Activated CD4-positive, alpha-beta T cell treated with anti-CD3 and anti-CD28 coated beads for 48 hours (primary cell): Measurements from ENCODE around the gene SLC16A10.
"Not testable (repeated sequence)": the region's sequence is repeated elsewhere in the genome, so short reads cannot be mapped to it uniquely, and the experiment has no call there.

ENCODE experiments used
- DNase-seq: peaks from one replicate; pipeline ENCODE4 v3.0.0-alpha.2; 2020

The SLC16A10 gene

DNA sequence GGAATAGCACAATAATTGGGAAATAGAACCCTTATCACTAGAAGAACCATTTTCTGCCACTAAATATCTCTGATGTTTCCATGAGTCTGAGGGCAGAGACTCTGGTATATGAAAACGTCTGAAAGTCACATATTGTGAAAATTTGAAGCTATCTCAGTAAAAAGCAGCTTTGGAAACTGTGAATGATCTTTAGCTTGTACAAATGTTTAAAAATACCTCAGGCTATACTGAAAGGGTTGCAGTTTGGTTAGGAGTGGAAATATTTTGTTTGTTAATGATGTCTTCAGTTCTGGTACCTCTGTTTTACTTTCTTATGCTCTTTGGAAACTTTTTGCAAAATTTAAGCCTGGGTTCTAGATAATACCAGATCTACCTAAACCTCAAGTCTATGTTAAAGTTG, 135.0 kb downstream of the SLC16A10 start:
- no peak for DNase-seq

DNA sequence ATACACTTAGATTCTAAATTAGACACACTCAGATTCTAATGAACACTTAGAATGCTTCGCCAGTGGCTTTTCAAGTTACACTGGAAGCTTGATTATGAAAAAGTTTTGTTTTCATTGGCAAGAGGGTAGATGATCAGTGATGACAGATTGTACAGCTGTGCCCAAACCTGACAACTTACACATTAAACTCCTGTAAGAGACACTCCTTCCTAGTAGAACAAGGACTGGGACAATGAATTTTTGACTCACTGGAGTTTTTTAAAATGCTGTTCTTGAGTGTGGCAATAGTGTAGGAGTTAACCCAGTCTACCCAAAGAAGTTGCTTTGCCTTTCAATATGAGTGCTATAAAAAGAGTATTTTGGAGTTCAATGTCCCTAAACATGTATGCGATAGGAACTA, 140.8 kb downstream of the SLC16A10 start:
- no peak for DNase-seq

DNA sequence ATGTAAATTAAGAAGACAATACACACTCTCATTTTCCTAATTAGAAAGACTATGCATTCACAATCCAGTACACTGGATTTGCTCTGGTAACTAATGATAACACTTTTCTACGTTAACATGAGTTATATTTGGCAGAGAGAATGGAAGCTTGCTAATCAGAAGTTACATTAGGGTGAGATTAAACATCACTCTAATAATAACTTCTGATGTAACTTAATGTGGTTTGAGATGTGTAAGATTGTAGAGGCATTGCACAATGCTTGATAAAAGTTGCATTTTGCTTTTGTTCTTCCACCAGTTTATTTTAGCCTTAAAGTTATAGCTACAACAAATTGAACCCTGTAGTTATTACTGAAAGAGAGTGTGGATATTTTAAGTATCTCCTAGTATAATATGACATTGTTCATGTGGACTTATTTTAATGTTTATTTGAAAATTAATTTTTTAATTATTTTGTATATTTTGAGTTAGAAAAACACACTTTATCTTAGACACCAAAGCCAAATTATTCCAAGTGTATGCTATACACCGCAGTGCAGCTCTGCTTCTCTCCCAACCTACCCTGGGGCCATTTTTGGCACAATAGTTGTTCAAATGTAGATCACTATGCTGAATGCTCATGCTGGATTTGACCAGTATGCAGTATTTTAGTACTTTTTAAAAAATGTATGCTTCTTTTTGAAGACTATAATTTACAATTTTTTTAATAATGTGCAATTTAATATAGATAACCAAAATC, 143.2 kb downstream of the SLC16A10 start:
- DNase-seq, result no peak

DNA sequence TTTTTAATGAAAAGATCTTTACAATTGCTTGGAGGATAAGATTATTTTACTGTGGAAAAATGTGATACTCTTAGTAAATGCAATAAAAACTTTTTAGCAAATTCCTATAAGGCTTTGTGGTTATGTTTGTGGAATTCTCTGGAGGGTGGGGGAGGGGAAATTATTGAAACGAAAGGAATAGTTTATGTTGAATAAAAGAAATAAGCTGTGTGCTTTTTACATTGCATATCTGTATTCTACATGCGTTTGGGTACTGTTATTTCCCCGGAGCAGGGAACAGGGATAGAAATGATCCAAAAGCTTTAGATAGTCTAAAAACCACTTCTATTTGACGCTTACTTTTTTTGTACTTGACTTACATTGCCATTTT, 143.8 kb downstream of the SLC16A10 start:
- DNase-seq, result no peak

DNA sequence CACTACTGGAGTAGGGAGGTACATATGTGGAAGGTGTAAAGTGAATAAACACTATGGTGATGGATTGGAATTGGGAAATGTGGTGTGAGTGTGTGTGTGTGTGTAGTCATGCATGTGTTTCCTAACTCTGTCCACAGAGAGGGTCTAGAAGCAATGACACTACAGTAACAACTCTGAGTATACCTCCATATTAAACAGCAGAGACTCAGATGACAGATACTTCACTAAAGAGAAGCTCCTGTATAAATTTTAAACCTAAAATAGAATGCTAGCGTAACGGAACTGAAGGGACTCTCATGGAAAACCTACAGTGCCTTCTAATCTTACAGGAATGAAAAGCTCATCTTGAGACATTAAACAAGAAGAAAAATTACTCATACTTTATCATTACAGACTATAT, 150.5 kb downstream of the SLC16A10 start:
- DNase-seq, result no peak

DNA sequence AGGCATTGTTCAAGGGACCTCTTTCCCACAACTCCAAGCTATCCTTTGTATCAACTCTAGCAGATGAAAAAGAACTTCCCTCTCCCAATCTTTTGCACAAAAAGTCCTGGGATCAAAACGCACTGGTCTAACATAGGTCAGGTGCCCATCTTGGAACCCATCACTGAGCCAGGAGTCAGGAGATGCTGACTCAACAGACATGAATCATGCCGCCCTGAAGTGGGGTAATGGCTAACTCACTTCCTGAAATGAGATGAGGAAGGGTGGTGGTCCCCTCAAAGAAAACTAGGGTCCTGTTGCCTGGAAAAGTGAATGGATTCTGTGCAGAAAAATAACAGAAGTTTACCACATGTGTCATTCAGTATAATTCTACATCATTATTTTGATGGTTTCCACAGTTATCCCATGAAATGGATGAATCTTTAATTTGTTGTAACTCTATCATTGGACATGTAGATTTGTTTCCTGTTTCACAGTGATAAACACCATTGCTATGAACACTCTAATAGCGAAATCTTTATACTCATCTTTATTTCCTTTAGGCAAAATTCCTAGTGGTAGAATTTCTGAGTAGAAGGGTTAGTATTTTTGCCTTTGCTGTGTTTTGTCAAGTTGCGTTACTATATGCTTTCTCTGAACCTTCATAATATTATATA, 151.3 kb downstream of the SLC16A10 start:
- DNase-seq, result no peak

DNA sequence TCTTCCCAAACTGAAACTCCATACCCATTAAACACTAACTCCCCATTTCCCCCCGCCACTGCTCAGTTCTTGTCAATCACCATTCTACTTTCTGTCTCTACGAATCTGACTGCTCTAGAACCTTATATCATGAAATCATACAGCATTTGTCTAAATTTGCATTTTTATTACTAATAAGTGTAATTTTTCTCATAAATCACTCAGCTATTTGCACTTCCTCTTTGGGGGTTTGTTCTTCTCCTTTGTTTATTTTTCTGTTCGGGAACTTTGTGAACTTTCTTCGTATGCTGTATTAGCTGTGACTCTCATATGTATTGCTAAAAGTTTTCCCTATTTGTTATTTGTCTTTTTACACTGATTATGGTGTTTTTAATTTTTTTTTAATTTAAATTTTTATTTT, 152.2 kb downstream of the SLC16A10 start:
- no peak for DNase-seq

DNA sequence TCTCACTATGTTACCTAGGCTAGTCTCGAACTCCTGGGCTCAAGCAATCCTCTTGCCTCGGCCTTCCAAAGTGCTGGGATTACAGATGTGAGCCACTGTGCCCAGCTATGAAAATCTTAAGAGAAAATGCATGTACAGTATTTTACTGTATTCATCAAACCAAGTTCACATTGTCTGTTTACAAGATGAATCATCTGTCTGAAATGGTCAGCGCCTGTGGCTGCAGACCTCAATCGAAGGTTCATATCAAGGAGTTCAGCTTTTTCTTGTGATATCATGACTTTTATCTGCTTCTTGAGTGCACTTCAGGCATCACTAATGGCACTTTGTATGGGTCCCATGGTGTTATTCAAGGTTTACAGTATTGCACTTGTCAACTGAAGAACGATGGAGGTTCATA, 155.1 kb downstream of the SLC16A10 start:
- no peak for DNase-seq

DNA sequence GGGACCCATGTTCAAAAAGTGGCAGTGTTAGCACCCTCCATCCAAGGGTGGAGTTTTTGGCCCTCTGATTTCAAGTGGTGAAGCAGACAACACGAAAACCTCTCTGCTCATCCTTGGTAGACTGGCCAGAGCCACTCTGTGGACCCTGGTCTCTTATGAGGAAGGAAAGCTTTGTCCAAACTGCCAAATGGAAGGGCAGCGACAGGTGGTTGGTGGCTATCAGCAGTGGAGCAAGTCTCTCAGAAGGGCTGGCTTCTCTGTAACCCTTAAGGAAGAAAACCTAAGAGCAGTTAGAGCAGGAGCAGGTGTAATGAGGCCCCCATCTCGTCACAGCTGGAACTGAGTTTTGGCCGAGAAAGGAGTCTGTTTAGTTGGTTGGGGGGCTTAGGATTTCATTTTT, 155.8 kb downstream of the SLC16A10 start:
- no peak for DNase-seq

DNA sequence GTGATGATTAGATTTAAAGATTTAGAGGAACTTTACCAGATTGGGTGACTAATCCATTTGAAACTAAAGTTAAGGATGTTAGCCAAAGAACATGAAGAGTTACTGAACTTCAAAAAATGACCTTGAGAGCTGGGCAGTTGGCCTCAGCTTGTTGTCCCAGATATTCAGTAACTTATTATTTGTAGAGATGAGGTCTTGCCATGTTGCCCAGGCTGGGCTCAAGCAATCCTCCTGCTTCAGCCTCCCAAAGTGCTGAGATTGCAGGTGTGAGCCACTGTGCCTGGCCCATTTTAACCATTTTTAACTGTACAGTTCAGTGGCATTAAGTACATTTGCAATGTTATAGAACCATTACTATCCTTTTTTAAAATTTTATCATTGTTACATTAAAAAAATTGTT, 161.5 kb downstream of the SLC16A10 start:
- no peak for DNase-seq

DNA sequence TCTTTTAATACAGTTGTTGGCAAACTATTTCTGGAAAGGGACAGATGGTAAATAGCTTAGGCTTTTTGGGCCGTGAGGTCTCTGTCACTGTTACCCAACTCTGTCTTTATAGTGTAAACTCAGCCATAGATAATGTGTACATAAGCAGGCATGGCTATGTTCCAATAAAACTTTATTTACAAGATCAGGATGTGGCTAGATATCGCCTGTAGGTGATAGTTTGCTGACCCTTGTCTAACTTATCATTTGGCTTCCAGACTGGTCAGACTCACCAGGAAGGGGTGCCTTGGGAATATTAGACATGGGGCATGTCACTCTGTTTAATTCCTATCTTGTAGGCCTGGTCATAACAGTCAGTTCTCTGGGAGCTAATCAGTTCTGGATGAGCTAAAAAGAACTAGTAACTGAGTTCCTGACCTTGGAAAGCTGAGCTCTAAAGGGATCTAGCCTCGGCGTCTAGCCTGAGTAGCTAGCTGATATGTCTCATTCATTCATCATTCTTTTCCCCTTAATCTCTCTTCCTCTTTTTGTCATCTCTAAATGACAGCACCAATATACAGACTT, 163.6 kb downstream of the SLC16A10 start:
- no peak for DNase-seq

DNA sequence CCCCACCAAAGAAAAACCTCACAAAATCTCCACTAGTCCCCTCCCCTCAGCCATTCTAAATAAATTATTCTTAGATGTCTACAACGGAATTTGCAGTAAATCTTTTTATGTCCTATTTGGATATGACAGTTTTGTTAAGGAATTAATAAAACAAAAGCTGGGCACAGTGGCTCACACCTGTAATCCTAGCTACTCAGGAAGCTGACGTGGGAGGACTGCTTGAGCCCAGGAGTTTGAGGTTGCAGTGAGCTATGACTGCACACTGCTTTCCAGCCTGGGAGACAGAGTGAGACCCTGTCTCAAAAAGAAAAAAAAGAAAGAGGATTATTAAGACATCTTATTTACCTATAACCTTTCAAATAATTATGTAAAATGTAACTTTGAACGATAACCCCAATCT, 165.4 kb downstream of the SLC16A10 start:
- DNase-seq, result no peak

DNA sequence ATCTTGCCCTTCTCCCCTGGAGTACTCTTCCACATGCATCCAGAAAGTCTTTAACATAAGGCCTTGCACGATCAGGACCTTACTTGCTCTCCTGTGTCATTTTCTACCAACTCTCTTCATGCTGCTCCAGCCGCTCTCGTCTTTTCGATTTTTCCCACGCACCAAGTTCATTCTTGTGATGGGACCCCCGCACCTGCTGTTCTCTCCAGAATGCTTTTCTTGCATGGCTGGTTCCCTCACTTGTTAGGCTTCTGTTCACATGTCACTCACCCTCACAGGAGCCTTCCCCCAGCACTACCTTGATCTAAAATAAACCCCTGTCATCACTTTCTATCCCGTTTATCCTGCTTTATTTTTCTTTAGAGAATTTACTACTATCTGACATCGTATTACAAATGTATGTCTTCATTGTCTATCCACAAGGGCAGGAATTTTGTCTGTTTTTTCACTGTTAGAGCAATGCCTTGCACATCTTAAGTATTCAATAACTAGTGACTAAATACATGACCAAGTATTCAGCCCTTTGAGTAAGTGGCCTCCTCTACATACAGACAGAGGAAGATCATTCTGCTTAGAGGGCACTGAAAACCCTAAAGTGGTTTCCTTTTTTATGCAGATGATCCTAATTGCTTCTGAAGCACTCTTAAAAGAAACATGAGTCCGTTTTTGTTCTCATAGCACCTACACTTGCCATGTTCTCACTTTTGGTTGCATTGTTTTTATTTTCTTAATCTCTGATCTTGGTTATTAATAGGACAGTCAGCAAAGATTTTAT, 166.9 kb downstream of the SLC16A10 start:
- DNase-seq, result no peak

DNA sequence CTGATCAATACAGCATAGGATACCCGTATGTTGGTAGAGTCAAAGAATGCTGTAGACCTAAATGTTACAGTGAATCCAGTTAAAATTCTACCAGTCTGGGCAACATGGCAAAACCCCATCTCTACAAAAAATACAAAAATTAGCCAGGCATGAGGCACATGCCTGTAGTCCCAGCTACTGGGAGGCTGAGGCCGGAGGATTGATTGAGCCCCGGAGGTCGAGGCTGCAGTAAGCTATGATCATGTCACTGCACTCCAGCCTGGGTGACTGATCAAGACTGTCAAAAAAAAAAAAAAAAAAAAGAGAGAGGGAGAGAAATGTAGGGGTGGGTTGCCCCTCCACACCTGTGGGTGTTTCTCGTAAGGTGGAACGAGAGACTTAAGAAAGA, 167.5 kb downstream of the SLC16A10 start:
- no peak for DNase-seq

DNA sequence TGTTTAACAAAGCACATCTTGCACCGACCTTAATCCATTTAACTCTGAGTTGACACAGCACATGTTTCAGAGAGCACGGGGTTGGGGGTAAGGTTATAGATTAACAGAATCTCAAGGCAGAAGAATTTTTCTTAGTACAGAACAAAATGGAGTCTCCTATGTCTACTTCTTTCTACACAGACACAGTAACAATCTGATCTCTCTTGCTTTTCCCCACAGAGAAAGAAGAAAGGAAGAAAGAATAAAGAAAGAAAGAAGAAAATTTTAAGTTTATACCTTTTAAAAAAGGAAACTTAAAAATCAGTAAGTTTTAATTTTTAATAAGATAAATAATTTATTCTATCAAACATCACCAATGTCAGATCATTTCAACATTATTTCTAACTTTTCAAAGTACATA, 168.5 kb downstream of the SLC16A10 start:
- DNase-seq, result not testable (repeated sequence)

DNA sequence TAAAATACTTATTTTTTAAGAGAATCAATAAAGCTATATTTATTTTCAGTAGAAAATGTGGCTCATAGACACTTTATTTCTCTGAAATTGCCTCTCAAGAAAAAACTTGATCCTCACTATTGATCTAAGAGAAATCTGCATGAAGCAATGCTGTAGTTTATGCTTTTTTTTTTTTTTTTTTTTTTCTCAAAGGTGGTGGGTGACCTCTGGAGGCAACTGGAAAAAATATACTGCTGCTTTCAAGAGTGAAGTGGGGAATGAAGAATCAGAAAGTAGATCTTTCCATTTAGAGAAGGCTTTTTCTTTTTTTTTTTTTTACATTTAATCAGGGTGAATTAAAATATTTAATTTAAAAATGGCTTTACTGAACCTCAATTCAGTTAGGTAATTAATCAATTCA, 169.3 kb downstream of the SLC16A10 start:
- DNase-seq, result no peak

DNA sequence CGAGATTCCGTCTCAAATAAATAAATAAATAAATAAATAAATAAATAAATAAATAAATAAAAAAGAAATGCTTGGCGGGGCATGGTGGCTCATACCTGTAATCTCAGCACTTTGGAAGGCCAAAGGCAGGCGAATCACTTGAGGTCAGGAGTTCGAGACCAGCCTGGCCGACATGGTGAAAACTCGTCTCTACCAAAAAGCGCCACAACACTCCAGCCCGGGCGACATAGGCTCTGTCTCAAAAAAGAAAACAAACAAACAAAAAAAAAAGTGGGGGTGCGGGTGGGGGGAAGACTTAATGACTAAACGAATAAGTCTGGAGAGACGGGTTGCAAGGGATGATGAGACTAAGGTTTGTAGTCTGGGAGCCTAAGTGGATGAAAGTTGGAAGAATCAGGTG, 170.7 kb downstream of the SLC16A10 start:
- DNase-seq, result no peak

DNA sequence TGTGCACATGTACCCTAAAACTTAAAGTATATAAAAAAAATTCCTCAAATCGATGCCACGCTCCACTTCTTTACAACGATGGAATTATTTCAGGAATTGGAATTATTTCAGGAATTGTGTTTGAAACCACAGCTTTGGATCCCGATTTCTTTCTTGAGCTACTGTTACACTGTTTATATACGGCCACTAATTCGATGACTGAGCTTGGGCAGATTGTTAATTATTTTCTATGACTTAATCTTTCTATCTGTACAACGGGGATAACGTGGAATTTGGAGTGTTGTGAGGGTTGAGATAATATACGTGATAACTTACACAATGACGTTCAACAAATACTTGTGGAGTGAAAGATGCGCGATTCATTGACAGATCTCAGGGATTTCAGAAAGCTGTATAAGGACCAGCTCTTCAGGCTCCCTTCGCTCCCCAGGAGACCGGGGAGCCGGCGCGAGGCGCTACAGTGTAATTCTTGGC, 171.3 kb downstream of the SLC16A10 start:
- no peak for DNase-seq

DNA sequence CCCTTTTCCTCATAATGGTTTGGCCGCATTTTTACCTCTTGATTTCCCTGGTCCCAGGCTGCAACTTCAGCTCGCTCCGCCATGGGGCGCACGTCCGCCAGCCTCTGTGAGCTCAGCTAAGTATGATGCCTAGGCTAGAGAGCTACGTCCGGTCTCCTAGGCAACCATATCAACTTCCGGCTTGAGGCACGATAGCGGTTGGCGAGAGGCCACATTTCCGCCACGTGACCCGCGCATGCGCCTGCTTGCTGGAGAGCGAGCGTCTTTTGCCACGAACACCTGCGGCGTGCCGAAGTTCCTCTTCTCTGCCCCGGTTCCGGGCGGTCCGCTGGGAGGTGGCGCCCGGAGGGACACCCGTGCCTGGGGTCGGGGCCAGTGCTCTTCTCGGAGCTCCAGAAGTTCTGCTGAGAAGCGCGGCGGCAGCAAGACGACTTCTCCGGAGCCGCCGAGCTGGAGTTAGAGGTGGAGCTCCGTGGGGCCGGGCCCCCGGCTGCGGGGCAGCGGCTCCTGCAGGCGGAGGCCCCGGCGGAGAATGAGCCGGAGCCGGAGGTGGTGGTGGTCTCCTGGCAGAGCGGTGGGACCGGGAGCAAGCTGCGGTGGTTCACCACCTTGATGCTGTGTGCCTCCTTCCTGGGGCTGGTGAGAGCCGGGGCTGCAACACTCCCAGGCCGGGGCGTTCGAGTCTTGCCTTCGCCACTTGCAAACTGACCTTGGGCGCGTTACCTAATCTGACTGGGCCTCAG, 172.0 kb downstream of the SLC16A10 start:
- DNase-seq, result peak; percentile 99

DNA sequence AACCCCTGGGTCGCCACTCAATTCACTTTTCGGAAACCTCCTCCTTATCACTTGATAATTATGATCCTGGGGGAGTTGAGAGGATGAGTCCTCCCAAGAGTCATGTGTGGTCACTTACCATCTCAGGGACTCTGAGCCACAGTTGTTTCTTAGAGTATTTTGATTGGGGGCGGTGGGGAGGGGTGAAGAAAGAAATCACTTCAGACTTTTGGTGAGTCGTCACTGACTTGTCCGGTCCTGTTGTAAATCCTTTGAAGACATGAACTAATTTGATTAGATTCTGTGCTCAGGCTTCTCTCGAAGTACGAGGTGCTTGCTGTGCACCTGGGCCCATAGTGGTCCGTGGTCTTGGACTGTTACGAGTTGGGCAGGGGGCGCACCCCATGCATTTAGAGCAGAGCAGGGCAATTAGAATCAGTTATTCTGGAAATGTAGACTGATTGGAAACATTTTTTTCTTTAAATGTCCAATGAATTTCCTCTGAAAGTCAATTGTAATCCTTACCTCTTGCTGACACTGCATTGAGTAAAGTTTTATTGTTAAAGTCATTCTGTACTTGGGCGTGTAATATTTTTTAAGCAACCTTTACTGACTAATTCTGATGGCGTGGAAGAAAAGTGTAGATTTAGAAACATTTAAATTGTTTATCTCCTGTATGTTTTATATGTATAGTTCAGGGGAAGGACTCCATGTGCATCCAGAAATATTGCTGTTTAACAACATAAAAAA, 173.4 kb downstream of the SLC16A10 start:
- peak; percentile 11 for DNase-seq

DNA sequence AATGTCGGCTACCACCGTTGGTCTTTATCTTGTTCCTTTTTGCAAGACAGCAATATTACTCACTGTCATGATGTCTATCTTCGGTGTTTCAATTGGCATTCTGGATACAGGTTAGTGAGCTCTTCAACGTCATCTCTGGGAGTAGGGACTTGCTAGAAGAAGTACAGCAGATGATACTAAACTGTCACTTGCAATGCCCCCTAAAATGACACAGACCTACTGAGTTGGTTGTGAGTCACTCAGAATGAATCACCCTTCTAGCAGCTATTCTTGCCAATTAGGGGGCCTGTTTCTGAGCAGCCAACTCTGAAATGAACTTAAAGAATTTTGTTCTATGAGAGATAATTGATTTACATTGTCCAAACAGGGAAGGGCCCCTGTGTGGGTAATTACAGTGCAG, 176.5 kb downstream of the SLC16A10 start:
- peak; percentile 8 for DNase-seq

DNA sequence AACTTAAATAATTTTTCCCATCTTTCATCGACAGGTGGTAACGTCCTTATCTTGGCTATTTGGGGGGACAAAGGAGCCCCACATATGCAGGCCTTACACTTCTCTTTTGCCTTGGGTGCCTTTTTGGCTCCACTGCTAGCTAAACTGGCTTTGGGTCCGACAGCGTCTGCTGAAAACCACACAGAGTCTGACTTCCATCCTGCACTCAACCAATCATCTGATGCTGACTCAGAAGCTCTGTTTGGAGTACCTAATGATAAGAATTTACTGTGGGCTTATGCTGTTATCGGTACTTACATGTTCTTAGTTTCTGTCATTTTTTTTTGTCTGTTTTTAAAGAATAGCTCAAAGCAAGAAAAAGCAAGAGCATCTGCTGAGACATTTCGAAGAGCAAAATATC, 178.5 kb downstream of the SLC16A10 start:
- DNase-seq, result no peak
